ENCODE data around the gene RADIL.

GRCh38 chr7:4808565-4808964 is 75.0 kb downstream of the RADIL start:
- no peak for TF ChIP-seq CTCF (IDR thresholded peaks at IDR 0.05)
- TF ChIP-seq EP300 (IDR thresholded peaks at IDR 0.05) = no peak
- TF ChIP-seq POLR2A (IDR thresholded peaks at IDR 0.05) = no peak

Measured in upper lobe of left lung (tissue), 4 donors.